Stimulated activated CD8-positive, alpha-beta memory T cell treated with anti-CD3 and anti-CD28 coated beads, Interleukin-15, amount 100 ng/mL, for 48 hours (primary cell): ENCODE data around the gene SPIC.
"Not testable (repeated sequence)": the region's sequence is repeated elsewhere in the genome, so short reads cannot be mapped to it uniquely, and the experiment has no call there.

Experiments
- DNase-seq, 2 donors: peaks; one replicate each; pipeline ENCODE4 v3.0.0-alpha.2; 2020; ENCODE audit warnings: low read depth in 2 of 2

The SPIC gene

DNA sequence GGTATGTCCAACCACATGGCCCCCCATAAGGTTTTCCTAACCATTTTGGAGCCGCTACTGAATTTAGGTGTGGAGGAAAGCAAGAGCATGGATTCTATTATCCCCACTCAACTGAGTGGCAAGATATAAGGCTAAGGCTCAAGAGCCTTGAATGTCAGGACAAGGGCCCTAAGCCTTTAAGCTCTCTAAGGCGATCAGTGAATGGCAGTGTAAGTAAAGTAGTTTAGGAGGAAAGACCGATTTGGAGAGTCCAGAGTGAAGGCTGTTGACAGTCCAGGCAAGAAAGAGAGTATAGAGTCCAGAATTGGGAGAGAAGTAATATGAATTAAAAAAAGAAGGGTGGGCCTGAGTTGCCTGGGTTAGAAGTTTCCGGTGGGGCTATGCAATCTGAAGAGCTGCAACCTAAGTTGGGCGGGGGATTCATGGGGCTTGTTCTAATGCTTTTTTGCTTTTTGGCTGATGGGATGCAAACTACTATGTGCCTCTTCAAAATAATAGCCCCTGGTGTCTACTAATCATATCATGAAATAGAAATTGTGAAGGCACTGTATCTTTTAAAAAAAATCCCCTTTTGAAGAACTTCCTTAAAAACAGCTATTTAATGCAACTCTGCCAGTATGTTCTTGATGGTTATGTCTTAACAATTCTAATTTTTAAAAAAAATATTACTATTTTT is at the start of gene SPIC:
SPIC (plus strand) TSS at position 626 of the 676 bp plus-strand sequence. CDS start 1,569 bp downstream, outside the sequence.
- DNase-seq = no peak

DNA sequence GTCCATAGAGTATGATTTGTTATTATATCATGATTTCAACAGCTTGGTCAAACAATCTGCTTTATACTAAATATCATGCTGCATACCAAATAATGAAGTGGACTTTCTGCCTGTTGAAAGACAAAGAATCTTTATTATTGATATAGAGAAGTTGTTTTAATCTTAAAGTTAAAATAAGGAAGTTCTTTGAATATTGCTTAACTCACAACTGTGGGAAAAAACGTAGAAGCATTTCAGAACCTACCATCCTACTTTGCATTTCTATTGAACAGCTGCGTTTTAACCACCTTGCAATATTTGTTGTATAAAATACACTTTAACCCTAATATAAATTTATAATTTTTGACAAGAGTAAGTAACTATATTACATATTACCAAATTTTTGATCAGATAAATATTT is 44.7 kb upstream of the SPIC start:
- no peak for DNase-seq

GRCh38 chr12:101436136-101436535 is 39.0 kb upstream of the SPIC start:
- DNase-seq = no peak

DNA sequence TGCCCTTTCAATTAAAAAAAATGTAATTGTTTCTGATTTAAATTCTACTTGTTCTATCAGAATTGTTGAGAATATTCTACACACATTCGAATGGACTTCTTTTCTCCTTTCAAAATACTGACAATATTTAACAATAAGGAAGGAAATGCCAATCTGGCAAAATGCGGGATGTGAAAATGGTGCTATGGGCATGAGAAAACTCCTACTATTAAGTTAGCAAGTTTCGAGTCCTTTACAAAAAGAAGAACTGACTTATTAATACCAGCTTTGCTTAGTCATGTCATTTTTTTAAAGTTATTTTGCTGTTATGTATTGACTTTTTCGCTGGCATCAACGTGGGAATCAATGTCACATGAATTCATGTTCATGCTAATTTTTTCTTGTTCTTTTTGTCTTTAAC is 35.9 kb upstream of the SPIC start:
- no peak for DNase-seq

GRCh38 chr12:101441461-101442224 is 33.5 kb upstream of the SPIC start:
- no peak for DNase-seq

DNA sequence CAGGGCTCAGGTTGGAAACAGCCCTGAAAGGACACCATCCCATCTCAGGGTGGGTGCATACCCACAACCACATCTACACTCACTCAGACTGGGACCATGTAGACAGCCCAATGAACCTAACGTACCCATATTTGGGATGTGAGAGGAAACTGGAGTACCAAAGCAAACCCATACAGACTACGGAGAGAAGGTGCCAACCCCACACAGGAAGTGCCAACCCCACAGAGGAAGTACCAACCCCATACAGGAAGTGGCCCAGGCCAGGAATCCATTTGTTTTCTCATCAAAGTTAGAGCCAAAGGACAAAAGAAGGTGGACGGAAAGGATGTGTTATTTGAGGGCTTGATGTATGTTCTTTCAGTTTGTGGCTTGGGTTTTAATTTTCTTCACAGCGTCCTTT is 19.5 kb upstream of the SPIC start:
- no peak for DNase-seq

DNA sequence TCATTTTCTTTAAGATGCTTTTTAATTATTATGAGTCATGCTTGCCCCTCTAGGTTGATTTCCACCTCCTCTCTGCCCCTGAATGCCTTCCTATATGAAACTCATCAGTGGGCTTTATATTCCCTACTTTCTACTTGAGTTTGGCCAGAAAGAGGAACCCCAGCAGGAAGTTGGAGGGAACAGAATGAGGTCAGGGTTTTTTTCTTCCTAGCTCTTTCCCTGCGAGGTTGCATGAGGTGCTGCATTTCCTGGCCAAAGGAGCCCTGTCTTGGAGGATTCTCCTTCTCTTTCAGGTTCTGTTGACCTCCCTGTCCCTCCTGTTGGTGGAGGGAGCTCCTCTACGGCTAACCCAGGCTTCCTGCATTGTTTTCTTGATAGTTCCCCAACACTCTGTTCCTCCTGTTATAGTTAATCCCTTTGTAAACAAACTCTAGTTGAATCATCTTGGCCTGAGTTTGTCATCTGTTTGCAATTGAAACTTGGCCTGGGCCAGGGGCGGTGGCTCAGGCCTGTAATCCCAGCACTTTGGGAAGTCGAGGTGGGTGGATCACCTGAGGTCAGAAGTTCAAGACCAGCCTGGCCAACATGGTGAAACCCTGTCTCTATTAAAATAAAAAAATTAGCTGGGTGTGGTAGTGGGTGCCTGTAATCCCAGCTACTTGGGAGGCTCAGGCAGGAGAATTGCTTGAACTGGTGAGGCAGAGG is 15.3 kb upstream of the SPIC start:
- DNase-seq = no peak

DNA sequence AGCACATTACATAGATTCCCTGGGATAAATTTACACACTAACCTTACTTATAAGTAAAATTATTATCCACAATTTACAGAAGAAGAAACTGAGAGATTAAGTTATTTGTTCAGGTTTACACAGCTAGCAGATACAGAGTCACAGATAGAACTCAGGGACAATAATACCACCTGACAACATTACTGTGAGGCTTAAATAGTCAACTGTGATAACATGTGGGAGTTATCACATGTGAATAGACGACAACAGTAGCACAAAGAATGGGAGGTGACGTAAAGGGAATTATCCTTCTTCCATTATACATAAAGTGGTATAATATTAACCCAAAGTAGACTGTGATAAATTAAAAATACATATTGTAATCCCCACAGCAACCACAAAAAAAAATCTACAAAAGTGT is 6.2 kb upstream of the SPIC start:
- DNase-seq = no peak

DNA sequence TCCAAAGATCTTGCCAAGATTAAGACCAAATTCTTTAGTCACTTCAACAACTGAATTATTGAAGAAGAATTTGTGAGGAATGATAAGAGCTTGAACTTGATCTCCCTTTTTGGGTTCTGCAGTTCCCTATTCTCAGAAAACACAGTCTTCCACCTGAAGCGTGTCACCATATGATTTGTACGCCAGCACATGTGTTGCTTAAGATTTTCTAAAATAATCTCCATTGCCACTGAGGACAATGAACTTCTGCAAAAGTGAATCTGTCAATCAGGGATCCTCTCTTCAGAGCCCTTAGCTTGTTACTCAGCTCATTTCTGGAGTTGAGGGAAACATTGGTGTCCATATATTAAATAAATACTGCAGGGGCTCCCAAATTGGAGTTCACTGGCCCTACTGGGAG is 4.2 kb upstream of the SPIC start:
- no peak for DNase-seq

- DNase-seq = not testable (repeated sequence)
Observed at GRCh38 chr12:101471878-101472277, 3.3 kb upstream of the SPIC start.

DNA sequence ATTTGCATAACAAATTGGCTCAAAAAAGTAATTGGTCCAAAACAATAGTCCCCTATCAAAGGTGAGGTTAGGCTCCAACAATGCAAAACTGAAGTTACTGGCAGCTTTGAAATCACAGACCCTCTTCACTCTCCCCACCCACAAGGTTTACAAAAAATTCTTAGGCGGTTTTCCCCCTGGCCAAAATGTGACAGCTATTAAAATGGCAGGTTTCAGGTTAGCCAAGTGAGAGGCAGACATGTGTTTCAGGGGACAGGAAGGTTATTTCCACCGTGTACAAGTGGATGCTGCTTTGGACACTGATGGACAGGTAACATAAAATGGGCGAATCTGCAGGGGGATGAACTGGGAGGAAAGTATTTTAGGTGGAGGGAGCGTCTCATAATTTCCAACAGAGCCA is 888 bp upstream of the SPIC start:
- DNase-seq = no peak

- DNase-seq = no peak
Observed at GRCh38 chr12:101475751-101476305, 692 bp downstream of the SPIC start.

- no peak for DNase-seq
Observed at GRCh38 chr12:101480849-101481248, 5.7 kb downstream of the SPIC start.

- no peak for DNase-seq
Observed at GRCh38 chr12:101485021-101485420, 9.9 kb downstream of the SPIC start.

DNA sequence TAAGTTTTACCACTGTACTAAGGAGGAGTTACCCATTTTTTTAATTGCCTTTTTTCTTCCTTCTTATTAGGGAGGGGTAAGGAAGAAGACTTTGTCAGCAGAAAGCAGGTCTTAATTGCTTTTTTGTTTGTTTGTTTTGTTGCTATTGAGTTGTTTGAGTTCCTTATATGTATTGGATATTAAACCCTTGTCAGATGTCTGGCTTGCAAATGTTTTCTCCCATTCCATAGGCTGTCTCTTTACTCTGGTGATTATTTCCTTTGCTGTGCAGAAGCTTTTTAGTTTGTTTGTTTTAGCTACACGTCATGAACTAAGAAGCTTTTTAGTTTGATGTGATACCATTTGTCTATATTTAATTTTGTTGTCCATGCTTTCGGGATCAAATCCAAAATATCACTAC is 13.3 kb downstream of the SPIC start:
- no peak for DNase-seq

- peak in 1 of 2 donors; percentile 1 for DNase-seq
Observed at GRCh38 chr12:101490286-101490920, 15.3 kb downstream of the SPIC start.

GRCh38 chr12:101491329-101491728 is 16.2 kb downstream of the SPIC start:
- DNase-seq = no peak

DNA sequence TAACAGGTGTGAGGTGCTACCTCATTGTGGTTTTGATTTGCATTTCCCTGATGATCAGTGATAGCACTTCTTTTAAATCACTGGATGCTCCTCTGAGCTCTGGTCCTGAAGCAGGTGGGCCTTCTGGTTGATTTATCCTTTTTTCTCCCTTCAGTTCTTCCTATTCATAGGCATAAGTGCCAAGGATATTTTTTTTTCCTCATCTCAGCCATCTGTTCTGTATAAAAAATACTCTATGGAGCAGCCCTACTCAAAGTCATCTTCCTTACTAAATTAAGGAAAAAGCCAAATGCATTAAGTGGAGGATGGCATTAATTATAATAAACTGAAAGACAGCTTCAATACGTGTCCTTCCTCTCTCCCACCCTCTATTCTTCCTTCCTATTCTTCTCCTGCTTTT is 18.4 kb downstream of the SPIC start:
- no peak for DNase-seq

GRCh38 chr12:101498252-101498651 is 23.1 kb downstream of the SPIC start:
- DNase-seq = no peak

DNA sequence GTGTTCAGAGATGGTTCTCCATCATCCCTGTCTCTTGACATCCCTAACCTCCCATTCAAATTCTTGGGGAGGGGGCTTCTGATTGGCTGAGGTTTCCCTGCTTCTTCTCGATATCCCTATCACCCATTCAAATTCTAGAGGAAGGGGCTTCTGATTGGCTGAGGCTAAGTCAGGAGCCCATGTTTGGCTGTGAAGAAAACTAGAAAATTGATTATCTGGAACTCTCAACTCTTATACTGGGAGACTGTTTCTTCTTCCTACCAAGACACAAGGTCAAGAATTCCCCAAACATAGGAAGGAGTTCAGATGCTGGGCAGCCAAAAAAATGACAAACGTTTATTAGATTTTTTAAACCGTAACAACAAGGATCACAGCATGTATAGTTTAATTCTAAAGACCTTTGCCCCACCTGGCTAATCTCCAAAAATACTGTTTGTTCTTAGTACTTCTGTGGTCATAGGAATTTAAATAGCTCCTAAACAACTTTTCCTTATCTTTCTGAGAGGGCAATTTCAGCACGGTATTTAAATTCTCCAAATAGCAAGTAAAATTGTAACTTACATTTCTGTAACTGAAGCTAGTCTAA is 26.4 kb downstream of the SPIC start:
- no peak for DNase-seq

DNA sequence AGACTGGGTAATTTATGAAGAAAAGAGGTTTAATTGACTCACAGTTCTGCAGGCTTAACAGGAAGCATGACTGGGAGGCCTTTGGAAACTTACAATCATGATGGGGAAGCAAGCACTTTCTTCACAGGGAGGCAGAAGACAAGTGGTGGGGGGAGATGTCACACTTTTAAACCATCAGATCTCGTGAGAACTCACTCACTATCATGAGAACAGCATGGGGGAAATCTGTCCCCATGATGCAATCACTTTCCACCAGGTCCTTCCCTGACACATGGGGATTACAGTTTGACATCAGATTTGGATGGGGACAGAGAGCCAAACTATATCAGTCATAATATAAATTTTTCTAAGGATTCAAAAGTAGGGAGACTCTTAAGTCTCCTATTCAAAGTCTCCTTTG is 46.0 kb downstream of the SPIC start:
- no peak for DNase-seq

DNA sequence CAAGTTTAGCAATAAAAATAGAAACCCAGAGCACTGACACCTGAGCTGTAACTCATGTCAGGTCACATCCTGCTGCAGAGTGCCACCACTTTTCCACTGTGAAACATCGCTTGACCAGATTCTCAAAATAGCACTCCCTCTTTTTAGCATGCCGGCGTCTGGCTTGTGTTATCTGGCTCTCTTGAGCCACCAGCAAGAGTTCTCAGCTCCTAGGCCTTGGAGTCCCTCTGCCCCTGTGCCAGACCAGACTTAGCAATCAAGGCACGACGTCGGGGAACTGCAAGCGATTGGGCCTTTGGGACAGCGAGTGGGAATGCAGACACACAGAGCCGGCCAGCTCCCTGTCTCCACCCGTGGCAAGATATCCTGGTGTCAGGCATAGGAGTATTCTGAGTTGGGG is 52.5 kb downstream of the SPIC start:
- DNase-seq = no peak
